ENCODE data around the gene PTBP3.

GRCh38 chr9:112212926-112213325 is 120.5 kb downstream of the PTBP3 start:
- no peak for TF ChIP-seq CTCF (IDR thresholded peaks at IDR 0.05)
- TF ChIP-seq POLR2A (IDR thresholded peaks at IDR 0.05), result no peak
